Parathyroid adenoma (tissue), 2 donors: ENCODE data around the gene TIMM23.

Experiments used
- H2AFZ ChIP-seq: fragments of 300-600 bp; sonication (generic); one replicate; pipeline ENCODE4 v1.7.0; 2017; ENCODE audit warnings: antibody characterized with exemption, mild to moderate bottlenecking
- H3K27ac ChIP-seq: fragments of 300-600 bp; sonication (generic); one replicate; pipeline ENCODE4 v1.7.0; 2017
- H3K27me3 ChIP-seq: fragments of 300-600 bp; sonication (generic); one replicate; pipeline ENCODE4 v1.7.0; 2017; ENCODE audit warnings: low read length; ENCODE audit not compliant: control insufficient read depth, insufficient read depth
- H3K36me3 ChIP-seq: fragments of 300-600 bp; sonication (generic); one replicate; pipeline ENCODE4 v1.7.0; 2017; ENCODE audit warnings: low read length; ENCODE audit not compliant: control insufficient read depth, insufficient read depth
- H3K4me1 ChIP-seq: fragments of 300-600 bp; sonication (generic); one replicate; pipeline ENCODE4 v1.7.0; 2017; ENCODE audit warnings: control low read depth
- H3K4me2 ChIP-seq: fragments of 300-600 bp; sonication (generic); one replicate; pipeline ENCODE4 v1.7.0; 2017; ENCODE audit warnings: low read length
- H3K4me3 ChIP-seq: fragments of 300-600 bp; sonication (generic); one replicate; pipeline ENCODE4 v1.7.0; 2017; ENCODE audit warnings: low read depth, low read length
- H3K79me2 ChIP-seq: fragments of 300-600 bp; sonication (generic); one replicate; pipeline ENCODE4 v1.7.0; 2017; ENCODE audit warnings: control low read depth
- H3K9ac ChIP-seq: fragments of 300-600 bp; sonication (generic); one replicate; pipeline ENCODE4 v1.7.0; 2017; ENCODE audit warnings: mild to moderate bottlenecking
- H3K9me3 ChIP-seq: fragments of 300-600 bp; sonication (generic); one replicate; pipeline ENCODE4 v1.7.0; 2017; ENCODE audit warnings: low read length; ENCODE audit not compliant: control insufficient read depth
- CTCF ChIP-seq: fragments of 300-600 bp; sonication (generic); IDR thresholded peaks from one replicate; pipeline ENCODE4 v1.7.0; 2017; ENCODE audit warnings: antibody characterized with exemption, mild to moderate bottlenecking
- donor health status: primary hyperparathyroidism.

TIMM23 gene

GRCh38 chr10:46052057-46052790, 79.9 kb downstream of the TIMM23 start:
- no peaks in the 10 kb centered on the region for H3K27me3 ChIP-seq
- TF ChIP-seq CTCF = no peak
- no peaks in the 10 kb centered on the region for H3K36me3 ChIP-seq
- H3K79me2 ChIP-seq = no peaks in the 10 kb centered on the region
- no peak overlapping the region for H3K4me2 ChIP-seq
- H3K27ac ChIP-seq = no peak overlapping the region
- no peaks in the 10 kb centered on the region for H3K9me3 ChIP-seq
- H2AFZ ChIP-seq = no peak overlapping the region
- no peak overlapping the region for H3K9ac ChIP-seq
- no peak overlapping the region for H3K4me3 ChIP-seq
- H3K4me1 ChIP-seq = no peaks in the 10 kb centered on the region

DNA sequence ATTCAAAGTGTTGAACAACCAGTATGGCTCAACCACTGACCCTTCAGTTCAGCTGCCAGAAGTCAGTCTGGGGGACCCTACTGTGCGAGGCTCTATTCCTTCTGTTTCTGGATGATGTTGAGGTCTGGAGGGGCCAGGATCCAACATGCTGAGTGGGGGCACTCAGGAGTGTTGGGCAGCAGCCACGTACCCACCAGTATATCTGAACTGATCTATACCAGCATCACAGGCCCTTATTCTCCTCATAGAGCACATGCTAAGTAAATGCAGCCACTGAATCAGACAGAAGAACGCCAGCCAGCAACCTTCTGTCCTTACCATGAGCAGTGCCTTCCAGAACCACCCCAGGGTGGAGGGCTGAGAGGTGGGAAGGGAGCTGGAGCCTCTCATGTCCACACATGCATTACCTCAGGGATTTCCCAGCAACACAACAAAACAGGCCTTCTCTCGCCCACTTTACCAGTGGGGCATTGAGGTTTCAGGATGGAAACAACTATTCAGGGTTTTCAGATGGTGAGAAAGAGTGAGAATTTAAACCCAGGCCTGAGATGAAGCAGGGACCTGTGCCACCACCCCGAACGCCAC, 80.6 kb downstream of the TIMM23 start:
- no peak overlapping the region for H3K4me2 ChIP-seq
- no peak overlapping the region for H2AFZ ChIP-seq
- TF ChIP-seq CTCF = no peak
- no peaks in the 10 kb centered on the region for H3K27me3 ChIP-seq
- no peak overlapping the region for H3K9ac ChIP-seq
- H3K4me3 ChIP-seq = no peak overlapping the region
- H3K79me2 ChIP-seq = no peaks in the 10 kb centered on the region
- no peaks in the 10 kb centered on the region for H3K4me1 ChIP-seq
- H3K9me3 ChIP-seq = no peaks in the 10 kb centered on the region
- H3K27ac ChIP-seq = no peak overlapping the region
- no peaks in the 10 kb centered on the region for H3K36me3 ChIP-seq
